Naive thymus-derived CD4-positive, alpha-beta T cell (primary cell): Measurements from ENCODE around the gene SLC6A18. TPM values are rescaled to one million over a fixed set of nuclear protein-coding genes. Genes with fewer than 3 reads are reported as not detected.
A peak's percentile ranks its signal among the peaks of the same experiment; 100 is the strongest.

Source experiments
- ATAC-seq: fragments of 150-1000 bp; cut with Tn5 transposase; 2 replicates; pipeline ENCODE4 v1.10.0; 2021; ENCODE audit warnings: mild to moderate bottlenecking, moderate library complexity
- CTCF ChIA-PET: fragments of 350-600 bp; sonication (Branson Sonifier 250); formaldehyde crosslinking; loops from one replicate; lab custom pipeline; 2021; ENCODE audit warnings: antibody characterized with exemption; lab: Charles Lee
- POLR2A ChIA-PET: fragments of 350-600 bp; sonication (Branson Sonifier 250); formaldehyde crosslinking; loops from one replicate; lab custom pipeline; 2021; ENCODE audit warnings: antibody characterized with exemption, inconsistent platforms; lab: Charles Lee
- DNase-seq, 9 donors: peaks; one replicate each; pipeline versions ENCODE4 v3.0.0 to v3.0.0-alpha.2; 2020 to 2022; ENCODE audit warnings: mixed read lengths in 1 of 9
- H3K27ac ChIP-seq: one replicate; pipeline ENCODE4 v1.7.0; 2013; ENCODE audit warnings: mild to moderate bottlenecking, low read depth, low read length, moderate library complexity
- H3K27me3 ChIP-seq, 2 donors: one replicate each; pipeline ENCODE4 v1.7.0; 2013; ENCODE audit warnings: low read length in 2 of 2, mild to moderate bottlenecking in 2 of 2, moderate library complexity in 2 of 2; ENCODE audit not compliant: control insufficient read depth in 2 of 2, insufficient read depth in 2 of 2
- H3K36me3 ChIP-seq, 3 experiments: 1 replicate in 2 of 3; 2 replicates in 1 of 3; pipeline ENCODE4 v1.7.0; 2013; ENCODE audit warnings: low read length in 3 of 3, mild to moderate bottlenecking in 3 of 3, moderate library complexity in 1 of 3; ENCODE audit not compliant: insufficient read depth in 3 of 3, control insufficient read depth in 2 of 3
- H3K4me1 ChIP-seq, 2 donors: one replicate each; pipeline ENCODE4 v1.7.0; 2013; ENCODE audit warnings: low read length in 2 of 2, mild to moderate bottlenecking in 2 of 2, moderate library complexity in 1 of 2; ENCODE audit not compliant: control insufficient read depth in 2 of 2, insufficient read depth in 2 of 2
- H3K4me3 ChIP-seq: 2 replicates; pipeline ENCODE4 v1.7.0; 2013; ENCODE audit warnings: mild to moderate bottlenecking, low read length
- H3K9me3 ChIP-seq, 3 experiments: 1 replicate in 2 of 3; 2 replicates in 1 of 3; pipeline ENCODE4 v1.7.0; 2013; ENCODE audit warnings: low read length in 3 of 3; ENCODE audit not compliant: control insufficient read depth in 2 of 3
- H3K27ac Mint-ChIP-seq, 9 donors: one replicate each; pipeline ENCODE4 v1.8.0; 2020 to 2022; ENCODE audit warnings: mixed read lengths in 9 of 9, mild to moderate bottlenecking in 8 of 9, moderate library complexity in 5 of 9, inconsistent platforms in 2 of 9
- H3K27me3 Mint-ChIP-seq, 5 donors: one replicate each; pipeline ENCODE4 v1.8.0; 2021 to 2022; ENCODE audit warnings: mixed read lengths in 5 of 5, mild to moderate bottlenecking in 1 of 5
- H3K36me3 Mint-ChIP-seq, 5 donors: one replicate each; pipeline ENCODE4 v1.8.0; 2020 to 2022; ENCODE audit warnings: mixed read lengths in 5 of 5, mild to moderate bottlenecking in 3 of 5, inconsistent platforms in 1 of 5
- H3K4me1 Mint-ChIP-seq, 7 donors: one replicate each; pipeline ENCODE4 v1.8.0; 2020 to 2022; ENCODE audit warnings: mixed read lengths in 7 of 7, mild to moderate bottlenecking in 3 of 7, inconsistent platforms in 1 of 7
- H3K4me3 Mint-ChIP-seq, 10 donors: one replicate each; pipeline ENCODE4 v1.8.0; 2020 to 2022; ENCODE audit warnings: mild to moderate bottlenecking in 10 of 10, mixed read lengths in 10 of 10, moderate library complexity in 6 of 10, inconsistent platforms in 2 of 10
- H3K9me3 Mint-ChIP-seq, 11 donors: one replicate each; pipeline ENCODE4 v1.8.0; 2020 to 2022; ENCODE audit warnings: mixed read lengths in 11 of 11, mild to moderate bottlenecking in 4 of 11, inconsistent platforms in 1 of 11, moderate library complexity in 1 of 11
- intact Hi-C, 2 donors: fragments of 100-400 bp; cut with micrococcal nuclease; formaldehyde crosslinking; loops; one replicate each; pipeline ENCODE4 v1.15.1; 2023
- polyA plus RNA-seq, 2 donors: library from polyadenylated mRNA; unstranded; fragments of 300-500 nt; fragmentation: Illumina TruSeq; gene quantifications; one replicate each; pipeline ENCODE4 v1.2.3, GENCODE V29; 2021
- total RNA-seq, 6 experiments: library from RNA in 5 of 6; stranded (reverse) in 5 of 6; gene quantifications; 1 replicate in 5 of 6; 2 replicates in 1 of 6; pipeline ENCODE4 v1.2.3 and lab custom pipeline; 2021 to 2026

SLC6A18 gene
- total and polyA plus RNA-seq, 7 experiments from 2014 or later = not detected

- ChIA-PET CTCF (no interaction called here), POLR2A (no interaction called here)
- peaks cover 0 to 3% (median 0%) of the 10 kb centered on the region in 11 donors for H3K9me3 Mint-ChIP-seq
- H3K36me3 Mint-ChIP-seq = no peaks in the 10 kb centered on the region
- intact Hi-C loops = no loop called here
- H3K27ac Mint-ChIP-seq = no peak overlapping the region
- H3K27ac ChIP-seq = no peak overlapping the region
- ATAC-seq (no peak), DNase-seq (no peak)
- no peaks in the 10 kb centered on the region for H3K9me3 ChIP-seq
- H3K27me3 ChIP-seq = no peaks in the 10 kb centered on the region
- no peaks in the 10 kb centered on the region for H3K4me1 ChIP-seq
- H3K36me3 ChIP-seq = no peaks in the 10 kb centered on the region
- H3K4me1 Mint-ChIP-seq = no peaks in the 10 kb centered on the region
- peaks cover 0 to 8% (median under 1%) of the 10 kb centered on the region in 5 donors for H3K27me3 Mint-ChIP-seq
- no peak overlapping the region for H3K4me3 ChIP-seq
- H3K4me3 Mint-ChIP-seq = no peak overlapping the region
These were observed 27.1 kb upstream of the SLC6A18 start for GRCh38 chr5:1197876-1198666.

- Mint-ChIP-seq H3K4me3 (no peak overlapping the region), H3K4me1 (no peaks in the 10 kb centered on the region), H3K27ac (no peak overlapping the region), H3K9me3 (peaks cover 0 to 3% (median 0%) of the 10 kb centered on the region in 11 donors), H3K36me3 (no peaks in the 10 kb centered on the region), H3K27me3 (peaks cover 0 to 5% (median 0%) of the 10 kb centered on the region in 5 donors)
- Histone ChIP-seq H3K27me3 (no peaks in the 10 kb centered on the region), H3K4me3 (no peak overlapping the region), H3K36me3 (no peaks in the 10 kb centered on the region), H3K4me1 (no peaks in the 10 kb centered on the region), H3K9me3 (no peaks in the 10 kb centered on the region), H3K27ac (no peak overlapping the region)
- DNase-seq = no peak
- intact Hi-C loops = no loop called here
- CTCF ChIA-PET = no interaction called here
- POLR2A ChIA-PET = no interaction called here
- no peak for ATAC-seq
These were observed 25.9 kb upstream of the SLC6A18 start for GRCh38 chr5:1199340-1199648.

- CTCF ChIA-PET = no interaction called here
- DNase-seq = peak in 1 of 9 donors; percentile 10
- H3K36me3 ChIP-seq = no peaks in the 10 kb centered on the region
- Mint-ChIP-seq H3K4me1 (peaks cover 0 to 1% (median 0%) of the 10 kb centered on the region in 7 donors), H3K4me3 (no peak overlapping the region), H3K9me3 (no peaks in the 10 kb centered on the region), H3K27me3 (peaks cover 0 to 5% (median 0%) of the 10 kb centered on the region in 5 donors), H3K36me3 (no peaks in the 10 kb centered on the region), H3K27ac (no peak overlapping the region)
- no peak overlapping the region for H3K27ac ChIP-seq
- no peak for ATAC-seq
- H3K4me1 ChIP-seq = no peaks in the 10 kb centered on the region
- H3K27me3 ChIP-seq = no peaks in the 10 kb centered on the region
- intact Hi-C loops = no loop called here
- POLR2A ChIA-PET = no interaction called here
- H3K4me3 ChIP-seq = no peak overlapping the region
- no peaks in the 10 kb centered on the region for H3K9me3 ChIP-seq
These were observed 25.3 kb upstream of the SLC6A18 start for GRCh38 chr5:1199649-1200494.

GRCh38 chr5:1200495-1201326 lies 24.5 kb upstream of the SLC6A18 start:
- Histone ChIP-seq H3K4me3 (no peak overlapping the region), H3K27me3 (no peaks in the 10 kb centered on the region), H3K27ac (no peak overlapping the region), H3K9me3 (no peaks in the 10 kb centered on the region), H3K36me3 (no peaks in the 10 kb centered on the region), H3K4me1 (no peaks in the 10 kb centered on the region)
- Mint-ChIP-seq H3K4me3 (no peak overlapping the region), H3K9me3 (no peaks in the 10 kb centered on the region), H3K36me3 (no peaks in the 10 kb centered on the region), H3K27me3 (peaks cover 0 to 5% (median 0%) of the 10 kb centered on the region in 5 donors), H3K4me1 (peaks cover 0 to 5% (median 0%) of the 10 kb centered on the region in 7 donors), H3K27ac (no peak overlapping the region)
- DNase-seq = no peak
- POLR2A ChIA-PET = no interaction called here
- intact Hi-C loops = no loop called here
- CTCF ChIA-PET = interaction anchor here (0.6 kb wide), 1 partner anchor 448 kb away, joined by 3 read pairs; no protein-coding TSS in a partner anchor
- ATAC-seq = no peak

- no peak within 1 kb of the TSS for H3K4me3 Mint-ChIP-seq
- H3K27me3 Mint-ChIP-seq = peaks cover 0 to 8% (median 3%) of the 10 kb centered on the region in 5 donors
- ChIA-PET POLR2A (no interaction called here), CTCF (interaction anchor here (0.6 kb wide), 1 partner anchor 447 kb away, joined by 3 read pairs; no protein-coding TSS in a partner anchor)
- no peaks in the 10 kb centered on the region for H3K9me3 Mint-ChIP-seq
- H3K36me3 Mint-ChIP-seq = no peaks in the 10 kb centered on the region
- peaks cover 0 to 5% (median 0%) of the 10 kb centered on the region in 7 donors for H3K4me1 Mint-ChIP-seq
- H3K9me3 ChIP-seq = no peaks in the 10 kb centered on the region
- intact Hi-C loops = no loop called here
- no peaks in the 10 kb centered on the region for H3K27me3 ChIP-seq
- H3K27ac ChIP-seq = no peak within 1 kb of the TSS
- H3K36me3 ChIP-seq = no peaks in the 10 kb centered on the region
- no peaks in the 10 kb centered on the region for H3K4me1 ChIP-seq
- no peak for DNase-seq
- H3K4me3 ChIP-seq = no peak within 1 kb of the TSS
- no peak for ATAC-seq
- no peak within 1 kb of the TSS for H3K27ac Mint-ChIP-seq
These were observed 23.7 kb upstream of the SLC6A18 start, which contains the start of gene SLC6A19 for GRCh38 chr5:1201327-1202025. SLC6A19 (plus strand) TSS chr5:1201595; CDS start chr5:1201651, 56 bp downstream.
